Kidney (tissue), 22 donors: ENCODE data around the gene C19orf25. TPM values are rescaled to one million over a fixed set of nuclear protein-coding genes. Genes with fewer than 3 reads are reported as not detected.
A peak's percentile ranks its signal among the peaks of the same experiment; 100 is the strongest.

Experiments
- DNase-seq, 5 donors: peaks; one replicate each; pipeline ENCODE4 v3.0.0-alpha.2; 2013 to 2020
- FAIRE-seq: peaks from 2 replicates; lab custom pipeline; 2012; peaks lifted over from hg19 to GRCh38; lab: Jason Lieb, UNC
- H3K27ac ChIP-seq, 2 donors: one replicate each; pipeline ENCODE4 v1.7.0; 2013; ENCODE audit warnings: low read depth in 2 of 2, low read length in 2 of 2, inconsistent platforms in 1 of 2
- H3K27me3 ChIP-seq: one replicate; pipeline ENCODE4 v1.7.1; 2013; ENCODE audit warnings: low read length, inconsistent platforms; ENCODE audit not compliant: control insufficient read depth, insufficient read depth
- H3K36me3 ChIP-seq, 3 donors: one replicate each; pipeline versions ENCODE4 v1.7.0 to v1.7.1; 2013; ENCODE audit warnings: low read length in 3 of 3, control low read depth in 1 of 3, inconsistent platforms in 1 of 3; ENCODE audit not compliant: insufficient read depth in 3 of 3, control insufficient read depth in 2 of 3
- H3K4me1 ChIP-seq, 3 donors: one replicate each; pipeline versions ENCODE4 v1.7.0 to v1.7.1; 2013; ENCODE audit warnings: low read length in 3 of 3, inconsistent platforms in 1 of 3, low read depth in 1 of 3; ENCODE audit not compliant: control insufficient read depth in 2 of 3, insufficient read depth in 2 of 3
- H3K4me3 ChIP-seq, 3 donors: one replicate each; pipeline versions ENCODE4 v1.7.0 to v1.8.1; 2013; ENCODE audit warnings: low read length in 3 of 3, control low read depth in 1 of 3, inconsistent platforms in 1 of 3
- H3K9ac ChIP-seq, 3 donors: one replicate each; pipeline versions ENCODE4 v1.7.0 to v1.7.1; 2013; ENCODE audit warnings: low read length in 3 of 3, control low read depth in 1 of 3, inconsistent platforms in 1 of 3
- H3K9me3 ChIP-seq, 3 donors: one replicate each; pipeline versions ENCODE4 v1.7.0 to v1.7.1; 2013; ENCODE audit warnings: low read length in 3 of 3, control low read depth in 1 of 3, inconsistent platforms in 1 of 3; ENCODE audit not compliant: control insufficient read depth in 2 of 3, insufficient read depth in 1 of 3
- CTCF ChIP-seq: IDR thresholded peaks from 3 replicates; pipeline ENCODE4 v1.5.1; 2012; ENCODE audit warnings: mild to moderate bottlenecking, moderate library complexity, borderline replicate concordance; ENCODE audit not compliant: insufficient read depth; ENCODE audit errors: extremely low read depth
- intact Hi-C: fragments of 100-400 bp; cut with DNase I; formaldehyde crosslinking; loops from one replicate; pipeline ENCODE4 v1.11.1; 2022
- long read RNA-seq, 10 donors: library from polyadenylated mRNA in 1 of 10; unstranded in 1 of 10; transcript quantifications; one replicate each; pipeline ENCODE4 v2.0.0 and lab custom pipeline, GENCODE V29; 2021 to 2026
- polyA plus RNA-seq: library from polyadenylated mRNA; stranded (reverse); fragments of 350-450 nt; fragmentation: Illumina TruSeq; extraction: RNeasy Lipid Tissue Mini Kit (QIAGEN cat#74804); gene quantifications from one replicate; pipeline ENCODE4 v1.2.3, GENCODE V29; 2014; ENCODE audit warnings: low read depth, low replicate concordance; ENCODE audit not compliant: insufficient read depth
- total RNA-seq: library from RNA; stranded (reverse); fragmentation: NEBNext Ultra II Directional; extraction: Animal tissue kit (Norgen Biotek cat#: 25700); gene quantifications from one replicate; pipeline ENCODE4 v1.2.1, GENCODE V29; 2021
- donor health status: control.
- donor health status: control.
- donor health status: control.
- donor health status: control.
- donor health status: control.
- donor health status: DM: yes; HTN: yes; CAD: no.
- donor health status: Normal renal cell carcinoma (clear cell type).

The C19orf25 gene
- total RNA-seq, result 32.5 TPM
- 50.9 TPM for polyA plus RNA-seq
- long read RNA-seq, donor 1, transcript C19orf25-203 (3 exons, 1,837 nt), result minor isoform, 6 of 24 reads
- long read RNA-seq, donor 1, transcript C19orf25-211 (1 exons, 2,314 nt), result minor isoform, 5 of 24 reads
- long read RNA-seq, donor 1, transcript C19orf25-202 (2 exons, 2,403 nt), result major isoform, 8 of 24 reads
- long read RNA-seq, donor 1, partial matches to known transcripts, result 0 of 24 reads
- long read RNA-seq, donor 1, other reads (novel, unspliced or antisense), result 0 of 24 reads
- long read RNA-seq, donor 2, transcript C19orf25-203 (3 exons, 1,837 nt), result major isoform, 15 of 29 reads
- long read RNA-seq, donor 2, transcript C19orf25-211 (1 exons, 2,314 nt), result minor isoform, 5 of 29 reads
- long read RNA-seq, donor 2, transcript C19orf25-202 (2 exons, 2,403 nt), result minor isoform, 6 of 29 reads
- long read RNA-seq, donor 2, partial matches to known transcripts, result 0 of 29 reads
- long read RNA-seq, donor 2, other reads (novel, unspliced or antisense), result 0 of 29 reads
- long read RNA-seq, donor 3, transcript C19orf25-211 (1 exons, 2,314 nt), result minor isoform, 9 of 26 reads
- long read RNA-seq, donor 3, transcript C19orf25-203 (3 exons, 1,837 nt), result major isoform, 15 of 26 reads
- long read RNA-seq, donor 3, partial matches to known transcripts, result 0 of 26 reads
- long read RNA-seq, donor 3, other reads (novel, unspliced or antisense), result 0 of 26 reads
- long read RNA-seq, donor 4, transcript C19orf25-203 (3 exons, 1,837 nt), result major isoform, 13 of 21 reads
- long read RNA-seq, donor 4, partial matches to known transcripts, result 0 of 21 reads
- long read RNA-seq, donor 4, other reads (novel, unspliced or antisense), result 0 of 21 reads
- long read RNA-seq, donor 5, partial matches to known transcripts, result 0 of 1 reads
- long read RNA-seq, donor 5, other reads (novel, unspliced or antisense), result 0 of 1 reads
- long read RNA-seq, donor 6, transcript C19orf25-203 (3 exons, 1,837 nt), result major isoform, 36 of 47 reads
- long read RNA-seq, donor 6, partial matches to known transcripts, result 0 of 47 reads
- long read RNA-seq, donor 6, other reads (novel, unspliced or antisense), result 0 of 47 reads
- long read RNA-seq, donor 7, transcript C19orf25-211 (1 exons, 2,314 nt), result minor isoform, 9 of 56 reads
- long read RNA-seq, donor 7, transcript C19orf25-203 (3 exons, 1,837 nt), result major isoform, 22 of 56 reads
- long read RNA-seq, donor 7, partial matches to known transcripts, result 4 of 56 reads
- long read RNA-seq, donor 7, other reads (novel, unspliced or antisense), result 13 of 56 reads
- long read RNA-seq, donor 8, transcript C19orf25-203 (3 exons, 1,837 nt), result major isoform, 19 of 32 reads
- long read RNA-seq, donor 8, transcript C19orf25-211 (1 exons, 2,314 nt), result minor isoform, 8 of 32 reads
- long read RNA-seq, donor 8, partial matches to known transcripts, result 0 of 32 reads
- long read RNA-seq, donor 8, other reads (novel, unspliced or antisense), result 0 of 32 reads
- long read RNA-seq, donor 9, transcript C19orf25-211 (1 exons, 2,314 nt), result minor isoform, 7 of 19 reads
- long read RNA-seq, donor 9, transcript C19orf25-203 (3 exons, 1,837 nt), result major isoform, 10 of 19 reads
- long read RNA-seq, donor 9, partial matches to known transcripts, result 0 of 19 reads
- long read RNA-seq, donor 9, other reads (novel, unspliced or antisense), result 0 of 19 reads
- long read RNA-seq, donor 10, transcript C19orf25-203 (3 exons, 1,837 nt), result major isoform, 12 of 20 reads
- long read RNA-seq, donor 10, partial matches to known transcripts, result 0 of 20 reads
- long read RNA-seq, donor 10, other reads (novel, unspliced or antisense), result 0 of 20 reads

GRCh38 chr19:1478934-1479707 lies at the start of gene C19orf25:
TSS of gene C19orf25 (minus strand) at chr19:1479215. CDS start at chr19:1478903, 312 bp downstream.
- Histone ChIP-seq H3K36me3 (peaks cover 0 to 5% (median 0%) of the 10 kb centered on the region in 3 donors), H3K27ac (peak within 1 kb of the TSS; percentile 60 to 63), H3K4me1 (peaks cover 0 to 2% (median 2%) of the 10 kb centered on the region in 3 donors), H3K9me3 (no peaks in the 10 kb centered on the region), H3K27me3 (no peaks in the 10 kb centered on the region), H3K4me3 (peak within 1 kb of the TSS; percentile 70 to 81 (median 79)), H3K9ac (peak within 1 kb of the TSS; percentile 31 to 58 (median 43))
- intact Hi-C loops, result no loop called here
- FAIRE-seq (no peak), DNase-seq (peak; percentile 94 to 98 (median 97))
- no peak for TF ChIP-seq CTCF

GRCh38 chr19:1527650-1528309 lies 48.8 kb upstream of the C19orf25 start:
- peaks cover 9% of the 10 kb centered on the region for H3K27me3 ChIP-seq

More at GRCh38 chr19:1527650-1528309, 48.8 kb upstream of the C19orf25 start:
- no peak overlapping the region for H3K27ac ChIP-seq
- no peak overlapping the region for H3K4me3 ChIP-seq
- no peak overlapping the region for H3K9ac ChIP-seq
- DNase-seq, result no peak
- intact Hi-C loops, result no loop called here
- peaks cover 0 to 2% (median 0%) of the 10 kb centered on the region in 3 donors for H3K9me3 ChIP-seq
- TF ChIP-seq CTCF, result no peak
- no peaks in the 10 kb centered on the region for H3K36me3 ChIP-seq
- FAIRE-seq, result no peak
- H3K4me1 ChIP-seq, result peaks cover 0 to 4% (median 0%) of the 10 kb centered on the region in 3 donors
